Neural cell (in vitro differentiated cells): ENCODE results near the gene PRR5. TPM values are rescaled to one million over a fixed set of nuclear protein-coding genes. Genes with fewer than 3 reads are reported as not detected.

Experiments used
- H2AFZ ChIP-seq: fragments of 200-600, 300-800 bp; sonication (generic), shearing (Covaris generic); 2 replicates; pipeline ENCODE4 v1.6.0; 2014; ENCODE audit warnings: low read depth, mild to moderate bottlenecking, antibody characterized with exemption, low read length, moderate library complexity
- H3F3A ChIP-seq: fragments of 200-600 bp; shearing (Covaris generic); 2 replicates; pipeline ENCODE4 v1.6.1; 2016; ENCODE audit warnings: mild to moderate bottlenecking, moderate library complexity, mixed read lengths, antibody characterized with exemption, low read length; ENCODE audit not compliant: insufficient read depth, poor library complexity, severe bottlenecking
- H3K27ac ChIP-seq: fragments of 200-600, 300-800 bp; sonication (generic), shearing (Covaris generic); 2 replicates; pipeline ENCODE4 v1.5.1; 2014; ENCODE audit warnings: mild to moderate bottlenecking, low read length, moderate library complexity
- H3K27me3 ChIP-seq: fragments of 300-800, 200-600 bp; sonication (generic), shearing (Covaris generic); 2 replicates; pipeline ENCODE4 v1.6.0; 2014; ENCODE audit warnings: mild to moderate bottlenecking, low read depth, low read length, moderate library complexity; ENCODE audit not compliant: insufficient read depth
- H3K36me3 ChIP-seq: fragments of 300-800, 200-600 bp; sonication (generic), shearing (Covaris generic); 2 replicates; pipeline ENCODE4 v1.5.1; 2014; ENCODE audit warnings: mild to moderate bottlenecking, antibody characterized with exemption, low read length, moderate library complexity; ENCODE audit not compliant: insufficient read depth
- H3K4me2 ChIP-seq: fragments of 300-800, 200-600 bp; sonication (generic), shearing (Covaris generic); 2 replicates; pipeline ENCODE4 v1.6.0; 2014; ENCODE audit warnings: mild to moderate bottlenecking, low read length
- H3K4me3 ChIP-seq: fragments of 300-800, 200-600 bp; sonication (generic), shearing (Covaris generic); 2 replicates; pipeline ENCODE4 v1.5.1; 2014; ENCODE audit warnings: mild to moderate bottlenecking, low read length, moderate library complexity
- H3K79me2 ChIP-seq: fragments of 200-600 bp; shearing (Covaris generic); replicated peaks from 2 replicates; pipeline ENCODE4 v1.6.0; 2014; ENCODE audit warnings: mild to moderate bottlenecking, low read length, moderate library complexity; ENCODE audit not compliant: insufficient read depth
- H3K9ac ChIP-seq: fragments of 300-800, 200-600 bp; sonication (generic), shearing (Covaris generic); 2 replicates; pipeline ENCODE4 v1.6.1; 2016; ENCODE audit warnings: mild to moderate bottlenecking, low read length, mixed read lengths
- H3K9me2 ChIP-seq: fragments of 200-600 bp; shearing (Covaris generic); 2 replicates; pipeline ENCODE4 v1.6.1; 2016; ENCODE audit warnings: mild to moderate bottlenecking, low read length, mixed read lengths; ENCODE audit not compliant: insufficient read depth
- H3K9me3 ChIP-seq: fragments of 200-600, 300-800 bp; sonication (generic), shearing (Covaris generic); 2 replicates; pipeline ENCODE4 v1.6.1; 2016; ENCODE audit warnings: mild to moderate bottlenecking, mixed run types, low read length, moderate library complexity, mixed read lengths
- H4K20me1 ChIP-seq: fragments of 200-600 bp; shearing (Covaris generic); 2 replicates; pipeline ENCODE4 v1.6.1; 2016; ENCODE audit warnings: mild to moderate bottlenecking, mixed run types; ENCODE audit not compliant: insufficient read depth
- EP300 ChIP-seq: fragments of 450-650 bp; conservative IDR thresholded peaks from 2 replicates; pipeline ENCODE4 v1.6.1; 2014; ENCODE audit warnings: antibody characterized with exemption, mild to moderate bottlenecking, moderate library complexity; ENCODE audit not compliant: poor library complexity, severe bottlenecking
- EZH2 ChIP-seq: fragments of 200-600, 300-800 bp; shearing (Covaris generic), sonication (generic); IDR thresholded peaks from 2 replicates; pipeline ENCODE4 v1.6.1; 2014; ENCODE audit warnings: antibody characterized with exemption, low read length, borderline replicate concordance, mild to moderate bottlenecking; ENCODE audit not compliant: insufficient read depth, poor library complexity, severe bottlenecking
- MXI1 ChIP-seq: fragments of 450-650 bp; conservative IDR thresholded peaks from 2 replicates; pipeline ENCODE4 v1.6.1; 2014; ENCODE audit warnings: antibody characterized with exemption, mild to moderate bottlenecking; ENCODE audit not compliant: poor library complexity, severe bottlenecking
- POLR2AphosphoS5 ChIP-seq: IDR thresholded peaks from 2 replicates; pipeline ENCODE4 v1.6.1; 2012
- RAD21 ChIP-seq: fragments of 450-650 bp; conservative IDR thresholded peaks from 2 replicates; pipeline ENCODE4 v1.6.1; 2014; ENCODE audit warnings: antibody characterized with exemption, mild to moderate bottlenecking, moderate library complexity
- SMC3 ChIP-seq: fragments of 450-650 bp; conservative IDR thresholded peaks from 2 replicates; pipeline ENCODE4 v1.6.1; 2014; ENCODE audit warnings: antibody characterized with exemption, mild to moderate bottlenecking, moderate library complexity; ENCODE audit not compliant: poor library complexity
- TAF1 ChIP-seq: IDR thresholded peaks from 2 replicates; pipeline ENCODE4 v1.6.1; 2012; ENCODE audit warnings: low read depth
- polyA plus RNA-seq: library from polyadenylated mRNA; depleted of rRNA; stranded (reverse); fragments of >200 nt; gene quantifications from 2 replicates; pipeline ENCODE4 v1.2.3, GENCODE V29; 2014
- TF ChIP-seq, protein P1 (sequence below): fragments of 450-650 bp; IDR thresholded peaks from 2 replicates; pipeline ENCODE4 v1.5.1; 2014; ENCODE audit warnings: antibody characterized with exemption, mild to moderate bottlenecking, moderate library complexity; ENCODE audit not compliant: poor library complexity, severe bottlenecking
- TF ChIP-seq, protein P2 (sequence below): IDR thresholded peaks from 2 replicates; pipeline ENCODE4 v1.6.1; 2012; ENCODE audit warnings: borderline replicate concordance

PRR5 gene
- polyA plus RNA-seq, 1 donor from 2014 or later = 16.2 TPM

DNA sequence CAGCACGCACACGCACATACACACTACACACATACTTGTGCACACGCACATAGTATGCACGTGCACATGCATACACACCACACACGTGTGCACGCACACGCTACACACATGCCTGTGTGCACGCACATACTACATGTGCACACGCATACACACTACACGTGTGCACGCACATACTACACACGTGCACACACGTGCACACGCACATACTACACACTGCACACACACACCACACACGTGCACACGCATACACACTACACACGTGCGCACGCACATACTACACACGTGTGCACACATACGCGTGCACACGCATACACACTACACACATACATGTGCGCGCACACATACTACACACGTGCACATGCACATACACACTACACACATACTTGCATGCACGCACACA, 30.7 kb downstream of the PRR5 start:
- H3K4me3 ChIP-seq = no peak overlapping the region
- no peaks in the 10 kb centered on the region for H3K79me2 ChIP-seq
- H3K9me2 ChIP-seq = no peaks in the 10 kb centered on the region
- no peak overlapping the region for H3K9ac ChIP-seq
- no peaks in the 10 kb centered on the region for H3F3A ChIP-seq
- H2AFZ ChIP-seq = no peak overlapping the region
- no peaks in the 10 kb centered on the region for H4K20me1 ChIP-seq
- TF ChIP-seq, protein P1, sequence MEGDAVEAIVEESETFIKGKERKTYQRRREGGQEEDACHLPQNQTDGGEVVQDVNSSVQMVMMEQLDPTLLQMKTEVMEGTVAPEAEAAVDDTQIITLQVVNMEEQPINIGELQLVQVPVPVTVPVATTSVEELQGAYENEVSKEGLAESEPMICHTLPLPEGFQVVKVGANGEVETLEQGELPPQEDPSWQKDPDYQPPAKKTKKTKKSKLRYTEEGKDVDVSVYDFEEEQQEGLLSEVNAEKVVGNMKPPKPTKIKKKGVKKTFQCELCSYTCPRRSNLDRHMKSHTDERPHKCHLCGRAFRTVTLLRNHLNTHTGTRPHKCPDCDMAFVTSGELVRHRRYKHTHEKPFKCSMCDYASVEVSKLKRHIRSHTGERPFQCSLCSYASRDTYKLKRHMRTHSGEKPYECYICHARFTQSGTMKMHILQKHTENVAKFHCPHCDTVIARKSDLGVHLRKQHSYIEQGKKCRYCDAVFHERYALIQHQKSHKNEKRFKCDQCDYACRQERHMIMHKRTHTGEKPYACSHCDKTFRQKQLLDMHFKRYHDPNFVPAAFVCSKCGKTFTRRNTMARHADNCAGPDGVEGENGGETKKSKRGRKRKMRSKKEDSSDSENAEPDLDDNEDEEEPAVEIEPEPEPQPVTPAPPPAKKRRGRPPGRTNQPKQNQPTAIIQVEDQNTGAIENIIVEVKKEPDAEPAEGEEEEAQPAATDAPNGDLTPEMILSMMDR = no peak
- no peak for TF ChIP-seq TAF1
- no peak for TF ChIP-seq RAD21
- no peak for TF ChIP-seq EP300
- TF ChIP-seq SMC3 = no peak
- TF ChIP-seq MXI1 = no peak
- TF ChIP-seq POLR2AphosphoS5 = no peak
- no peak for TF ChIP-seq EZH2
- TF ChIP-seq, protein P2, sequence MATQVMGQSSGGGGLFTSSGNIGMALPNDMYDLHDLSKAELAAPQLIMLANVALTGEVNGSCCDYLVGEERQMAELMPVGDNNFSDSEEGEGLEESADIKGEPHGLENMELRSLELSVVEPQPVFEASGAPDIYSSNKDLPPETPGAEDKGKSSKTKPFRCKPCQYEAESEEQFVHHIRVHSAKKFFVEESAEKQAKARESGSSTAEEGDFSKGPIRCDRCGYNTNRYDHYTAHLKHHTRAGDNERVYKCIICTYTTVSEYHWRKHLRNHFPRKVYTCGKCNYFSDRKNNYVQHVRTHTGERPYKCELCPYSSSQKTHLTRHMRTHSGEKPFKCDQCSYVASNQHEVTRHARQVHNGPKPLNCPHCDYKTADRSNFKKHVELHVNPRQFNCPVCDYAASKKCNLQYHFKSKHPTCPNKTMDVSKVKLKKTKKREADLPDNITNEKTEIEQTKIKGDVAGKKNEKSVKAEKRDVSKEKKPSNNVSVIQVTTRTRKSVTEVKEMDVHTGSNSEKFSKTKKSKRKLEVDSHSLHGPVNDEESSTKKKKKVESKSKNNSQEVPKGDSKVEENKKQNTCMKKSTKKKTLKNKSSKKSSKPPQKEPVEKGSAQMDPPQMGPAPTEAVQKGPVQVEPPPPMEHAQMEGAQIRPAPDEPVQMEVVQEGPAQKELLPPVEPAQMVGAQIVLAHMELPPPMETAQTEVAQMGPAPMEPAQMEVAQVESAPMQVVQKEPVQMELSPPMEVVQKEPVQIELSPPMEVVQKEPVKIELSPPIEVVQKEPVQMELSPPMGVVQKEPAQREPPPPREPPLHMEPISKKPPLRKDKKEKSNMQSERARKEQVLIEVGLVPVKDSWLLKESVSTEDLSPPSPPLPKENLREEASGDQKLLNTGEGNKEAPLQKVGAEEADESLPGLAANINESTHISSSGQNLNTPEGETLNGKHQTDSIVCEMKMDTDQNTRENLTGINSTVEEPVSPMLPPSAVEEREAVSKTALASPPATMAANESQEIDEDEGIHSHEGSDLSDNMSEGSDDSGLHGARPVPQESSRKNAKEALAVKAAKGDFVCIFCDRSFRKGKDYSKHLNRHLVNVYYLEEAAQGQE = no peak
- no peaks in the 10 kb centered on the region for H3K27me3 ChIP-seq
- no peak overlapping the region for H3K27ac ChIP-seq
- H3K4me2 ChIP-seq = no peak overlapping the region
- no peaks in the 10 kb centered on the region for H3K9me3 ChIP-seq
- H3K36me3 ChIP-seq = no peaks in the 10 kb centered on the region

DNA sequence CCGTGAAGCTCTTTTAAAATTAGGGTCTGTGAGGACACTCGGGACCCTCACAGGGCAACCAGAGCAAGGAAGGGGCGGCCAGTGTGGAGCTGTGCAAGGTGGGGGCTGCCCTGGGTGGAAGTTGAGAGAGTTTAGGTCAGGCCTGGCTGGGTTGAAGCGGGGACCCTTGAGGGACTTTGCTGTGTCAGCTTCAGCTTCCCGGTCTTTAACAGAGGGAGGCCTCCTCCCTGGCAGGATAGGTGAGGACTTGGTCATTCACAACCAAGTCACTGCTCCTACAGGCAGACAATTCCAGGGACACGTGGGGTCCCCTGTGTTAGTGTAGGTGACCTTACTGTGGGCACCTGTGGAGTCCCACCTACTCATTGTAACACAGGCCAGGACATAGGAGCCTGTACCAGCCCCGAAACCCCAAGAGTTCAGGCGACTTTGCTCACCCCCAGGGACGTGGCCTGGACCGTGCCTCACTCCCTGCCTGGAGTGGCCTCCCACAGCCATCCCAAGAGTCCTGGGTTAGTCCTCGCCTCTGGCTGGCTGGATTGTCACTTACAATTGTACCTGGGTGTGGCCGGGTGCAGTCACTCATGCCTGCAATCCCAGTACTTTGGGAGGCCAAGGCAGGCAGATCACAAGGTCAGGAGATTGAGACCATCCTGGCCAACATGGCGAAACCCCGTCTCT, 31.6 kb downstream of the PRR5 start:
- Histone ChIP-seq H3F3A (no peaks in the 10 kb centered on the region), H3K4me3 (no peak overlapping the region), H3K27ac (no peak overlapping the region), H3K9me2 (no peaks in the 10 kb centered on the region), H3K36me3 (no peaks in the 10 kb centered on the region), H3K9me3 (no peaks in the 10 kb centered on the region), H3K4me2 (no peak overlapping the region), H2AFZ (no peak overlapping the region), H3K79me2 (no peaks in the 10 kb centered on the region), H3K27me3 (no peaks in the 10 kb centered on the region), H4K20me1 (no peaks in the 10 kb centered on the region), H3K9ac (no peak overlapping the region)
- no peak for TF ChIP-seq SMC3
- no peak for TF ChIP-seq EP300
- no peak for TF ChIP-seq POLR2AphosphoS5
- TF ChIP-seq, protein P1 = no peak
- TF ChIP-seq TAF1 = no peak
- no peak for TF ChIP-seq MXI1
- TF ChIP-seq, protein P2 = no peak
- TF ChIP-seq RAD21 = no peak
- TF ChIP-seq EZH2 = no peak
